Activated naive CD4-positive, alpha-beta T cell treated with Interleukin-2 at 50 U/mL for 16 hours (primary cell): ENCODE data around the gene ALB.

Source experiments
- DNase-seq: peaks from one replicate; pipeline ENCODE4 v3.0.0-alpha.2; 2020

Gene ALB

GRCh38 chr4:73452953-73453700 is 49.0 kb downstream of the ALB start:
- DNase-seq = no peak

GRCh38 chr4:73453701-73454005 is 49.6 kb downstream of the ALB start:
- DNase-seq = no peak

- no peak for DNase-seq
Measured at GRCh38 chr4:73454920-73455319, 50.8 kb downstream of the ALB start.

GRCh38 chr4:73456177-73457022 is 52.3 kb downstream of the ALB start:
- no peak for DNase-seq

- DNase-seq = no peak
Measured at GRCh38 chr4:73458184-73459047, 54.3 kb downstream of the ALB start.

GRCh38 chr4:73459048-73459421 is 54.9 kb downstream of the ALB start:
- no peak for DNase-seq

GRCh38 chr4:73460913-73461522 is 56.9 kb downstream of the ALB start:
- no peak for DNase-seq

GRCh38 chr4:73468170-73468569 is 64.1 kb downstream of the ALB start:
- no peak for DNase-seq

- DNase-seq = no peak
Measured at GRCh38 chr4:73470728-73471127, 66.6 kb downstream of the ALB start.
